ENCODE data around the gene ZNF219.

The ZNF219 gene

GRCh38 chr14:21098076-21098891 is at the start of gene ZNF219:
ZNF219 (minus strand) TSS chr14:21098655; CDS start chr14:21093591, 5,064 bp downstream.
- TF ChIP-seq CTCF (IDR thresholded peaks at IDR 0.05; ENCODE audit: low read depth, low read length, missing control alignments), result peak; percentile 15
- no peak for DNase-seq (ENCODE audit: low read depth)

GRCh38 chr14:21145437-21145836 is 47.0 kb upstream of the ZNF219 start:
- no peak for TF ChIP-seq CTCF (IDR thresholded peaks at IDR 0.05; ENCODE audit: low read depth, low read length, missing control alignments)
- no peak for DNase-seq (ENCODE audit: low read depth)

More at GRCh38 chr14:21098076-21098891, at the start of gene ZNF219:
- H3K4me3 ChIP-seq (ENCODE audit: low read depth, low read length), result peak within 1 kb of the TSS; percentile 47

GRCh38 chr14:21142357-21142756 is 43.9 kb upstream of the ZNF219 start:
- no peak overlapping the region for H3K4me3 ChIP-seq (ENCODE audit: low read depth, low read length)
- no peak for TF ChIP-seq CTCF (IDR thresholded peaks at IDR 0.05; ENCODE audit: low read depth, low read length, missing control alignments)
- no peak for DNase-seq (ENCODE audit: low read depth)

More at GRCh38 chr14:21145437-21145836, 47.0 kb upstream of the ZNF219 start:
- no peak overlapping the region for H3K4me3 ChIP-seq (ENCODE audit: low read depth, low read length)

- H3K4me3 ChIP-seq (ENCODE audit: low read depth, low read length), result no peak overlapping the region
- peak; percentile 44 for TF ChIP-seq CTCF (IDR thresholded peaks at IDR 0.05; ENCODE audit: low read depth, low read length, missing control alignments)
- no peak for DNase-seq (ENCODE audit: low read depth)
These were observed 37.6 kb upstream of the ZNF219 start for GRCh38 chr14:21136024-21136423.

- no peak overlapping the region for H3K4me3 ChIP-seq (ENCODE audit: low read depth, low read length)
- no peak for DNase-seq (ENCODE audit: low read depth)
These were observed 35.4 kb upstream of the ZNF219 start for GRCh38 chr14:21133901-21134300.

GRCh38 chr14:21123429-21123828 is 25.0 kb upstream of the ZNF219 start:
- no peak for DNase-seq (ENCODE audit: low read depth)
- no peak overlapping the region for H3K4me3 ChIP-seq (ENCODE audit: low read depth, low read length)
- no peak for TF ChIP-seq CTCF (IDR thresholded peaks at IDR 0.05; ENCODE audit: low read depth, low read length, missing control alignments)

More at GRCh38 chr14:21133901-21134300, 35.4 kb upstream of the ZNF219 start:
- no peak for TF ChIP-seq CTCF (IDR thresholded peaks at IDR 0.05; ENCODE audit: low read depth, low read length, missing control alignments)

GRCh38 chr14:21121122-21121521 is 22.7 kb upstream of the ZNF219 start:
- H3K4me3 ChIP-seq (ENCODE audit: low read depth, low read length), result no peak overlapping the region
- DNase-seq (ENCODE audit: low read depth), result no peak
- no peak for TF ChIP-seq CTCF (IDR thresholded peaks at IDR 0.05; ENCODE audit: low read depth, low read length, missing control alignments)

Measured in GM12864 (cell line).